A673 (cell line): ENCODE measurements around the gene EHD1.

Experiments used
- CTCF ChIP-seq: fragments of 300-800, 200-600 bp; sonication (generic); conservative IDR thresholded peaks from 2 replicates; pipeline ENCODE4 v1.5.1; 2017; ENCODE audit warnings: low read depth, mild to moderate bottlenecking, antibody characterized with exemption, low read length, moderate library complexity, mixed read lengths
- EZH2 ChIP-seq: fragments of 200-600 bp; sonication (generic); IDR thresholded peaks from 2 replicates; pipeline ENCODE4 v1.6.1; 2017; ENCODE audit warnings: borderline replicate concordance, low read depth, mild to moderate bottlenecking, mixed read lengths, antibody characterized with exemption, low read length; ENCODE audit not compliant: poor library complexity, severe bottlenecking

GRCh38 chr11:64910451-64911093 lies 32.2 kb upstream of the EHD1 start:
- TF ChIP-seq CTCF (no peak), EZH2 (no peak)
